Spinal cord (tissue), 10 donors: ENCODE data around the gene FNBP1. TPM values are rescaled to one million over a fixed set of nuclear protein-coding genes. Genes with fewer than 3 reads are reported as not detected.
"Not testable (repeated sequence)": the region's sequence is repeated elsewhere in the genome, so short reads cannot be mapped to it uniquely, and the experiment has no call there.

ENCODE experiments used
- DNase-seq, 6 donors: peaks; one replicate each; pipeline versions ENCODE4 v3.0.0 to v3.0.0-alpha.2; 2013 to 2015; ENCODE audit warnings: low spot score in 6 of 6, low read depth in 4 of 6
- H3K27ac ChIP-seq: one replicate; pipeline ENCODE4 v1.5.1; 2013; ENCODE audit warnings: low read depth, low read length, control low read depth
- H3K27me3 ChIP-seq: one replicate; pipeline ENCODE4 v1.6.1; 2013; ENCODE audit warnings: low read length; ENCODE audit not compliant: control insufficient read depth, insufficient read depth
- H3K36me3 ChIP-seq: one replicate; pipeline ENCODE4 v1.6.1; 2013; ENCODE audit warnings: low read length; ENCODE audit not compliant: control insufficient read depth, insufficient read depth
- H3K4me1 ChIP-seq: one replicate; pipeline ENCODE4 v1.6.1; 2013; ENCODE audit warnings: low read length; ENCODE audit not compliant: control insufficient read depth, insufficient read depth
- H3K4me3 ChIP-seq: one replicate; pipeline ENCODE4 v1.5.1; 2013; ENCODE audit warnings: low read depth, low read length, control low read depth
- H3K9me3 ChIP-seq: one replicate; pipeline ENCODE4 v1.6.1; 2013; ENCODE audit warnings: low read length; ENCODE audit not compliant: control insufficient read depth, insufficient read depth
- WGBS: methylation state at CpG from one replicate; pipeline ENCODE4 v1.1.5; 2013; ENCODE audit warnings: missing lambda C conversion rate; ENCODE audit not compliant: insufficient coverage; 5-methylcytosine and 5-hydroxymethylcytosine counted together
- polyA plus RNA-seq, 2 donors: library from polyadenylated mRNA; unstranded; fragments of 120-200 nt; gene quantifications; one replicate each; pipeline ENCODE4 v1.2.1, GENCODE V29; 2013; ENCODE audit not compliant: insufficient read length in 2 of 2
- total RNA-seq, 2 donors: library from RNA; depleted of rRNA in 1 of 2; stranded (reverse); fragments of 120-200 nt in 1 of 2; fragments of >200 nt in 1 of 2; gene quantifications; one replicate each; pipeline versions ENCODE4 v1.2.3 to v1.2.4, GENCODE V29; 2013 to 2014
- donor health status: healthy.

FNBP1 gene
- total and polyA plus RNA-seq, 4 donors: 47.8 to 105 (median 79.2) TPM

- DNase-seq, H3K27ac ChIP-seq, H3K27me3 ChIP-seq, H3K9me3 ChIP-seq, H3K4me3 ChIP-seq, H3K4me1 ChIP-seq, H3K36me3 ChIP-seq: not testable (repeated sequence)
- WGBS: 100% methylated on average over 2 of the region's 3 CpGs
Measured at GRCh38 chr9:129997706-129998105, 45.3 kb downstream of the FNBP1 start.

GRCh38 chr9:129996161-129996830 is 46.7 kb downstream of the FNBP1 start:
- peaks cover 6% of the 10 kb centered on the region for H3K36me3 ChIP-seq
- no peaks in the 10 kb centered on the region for H3K9me3 ChIP-seq
- no peak for DNase-seq
- H3K4me1 ChIP-seq: peaks cover 10% of the 10 kb centered on the region
- H3K27ac ChIP-seq: peak overlapping the region; percentile 15
- H3K27me3 ChIP-seq: no peaks in the 10 kb centered on the region
- no peak overlapping the region for H3K4me3 ChIP-seq
- WGBS: 70% methylated on average over 3 of the region's 7 CpGs

GRCh38 chr9:129995409-129996160 is 47.4 kb downstream of the FNBP1 start:
- Histone ChIP-seq H3K4me3 (no peak overlapping the region), H3K36me3 (peaks cover 8% of the 10 kb centered on the region), H3K27me3 (no peaks in the 10 kb centered on the region), H3K4me1 (peaks cover 10% of the 10 kb centered on the region), H3K27ac (peak overlapping the region; percentile 15), H3K9me3 (no peaks in the 10 kb centered on the region)
- 45% methylated on average over 5 of the region's 5 CpGs for WGBS
- peak in 1 of 6 donors; percentile 39 for DNase-seq

- Histone ChIP-seq H3K27me3 (no peaks in the 10 kb centered on the region), H3K9me3 (no peaks in the 10 kb centered on the region), H3K36me3 (peaks cover 8% of the 10 kb centered on the region), H3K4me3 (no peak overlapping the region), H3K27ac (no peak overlapping the region), H3K4me1 (peaks cover 10% of the 10 kb centered on the region)
- WGBS: no CpG with 5 or more reads among the region's 3 CpGs
- DNase-seq: no peak
Measured at GRCh38 chr9:129994882-129995281, 48.1 kb downstream of the FNBP1 start.

- not testable (repeated sequence) for H3K4me1 ChIP-seq, H3K36me3 ChIP-seq, DNase-seq, H3K4me3 ChIP-seq, H3K27me3 ChIP-seq, H3K9me3 ChIP-seq, H3K27ac ChIP-seq
- 96% methylated on average over 5 of the region's 6 CpGs for WGBS
Measured at GRCh38 chr9:129991139-129991538, 51.9 kb downstream of the FNBP1 start.

- peaks cover 9% of the 10 kb centered on the region for H3K36me3 ChIP-seq
- 77% methylated on average over 6 of the region's 6 CpGs for WGBS
- H3K9me3 ChIP-seq: no peaks in the 10 kb centered on the region
- no peak for DNase-seq
- H3K4me3 ChIP-seq: no peak overlapping the region
- H3K27ac ChIP-seq: no peak overlapping the region
- H3K27me3 ChIP-seq: no peaks in the 10 kb centered on the region
- H3K4me1 ChIP-seq: no peaks in the 10 kb centered on the region
Measured at GRCh38 chr9:129990269-129991010, 52.5 kb downstream of the FNBP1 start.

GRCh38 chr9:129989740-129990139 is 53.2 kb downstream of the FNBP1 start:
- H3K27ac ChIP-seq: no peak overlapping the region
- H3K4me1 ChIP-seq: no peaks in the 10 kb centered on the region
- DNase-seq: no peak
- no peaks in the 10 kb centered on the region for H3K27me3 ChIP-seq
- H3K9me3 ChIP-seq: no peaks in the 10 kb centered on the region
- WGBS: 92% methylated on average over 5 of the region's 7 CpGs
- peaks cover 10% of the 10 kb centered on the region for H3K36me3 ChIP-seq
- H3K4me3 ChIP-seq: no peak overlapping the region

GRCh38 chr9:129989362-129989708 is 53.7 kb downstream of the FNBP1 start:
- Histone ChIP-seq H3K27ac (no peak overlapping the region), H3K4me1 (no peaks in the 10 kb centered on the region)

GRCh38 chr9:129988607-129989361 is 54.2 kb downstream of the FNBP1 start:
- no peaks in the 10 kb centered on the region for H3K4me1 ChIP-seq

More at GRCh38 chr9:129989362-129989708, 53.7 kb downstream of the FNBP1 start:
- 83% methylated on average over 2 of the region's 3 CpGs for WGBS
- no peak for DNase-seq
- H3K9me3 ChIP-seq: no peaks in the 10 kb centered on the region
- H3K4me3 ChIP-seq: no peak overlapping the region
- peaks cover 10% of the 10 kb centered on the region for H3K36me3 ChIP-seq
- H3K27me3 ChIP-seq: no peaks in the 10 kb centered on the region

More at GRCh38 chr9:129988607-129989361, 54.2 kb downstream of the FNBP1 start:
- DNase-seq: no peak
- 83% methylated on average over 6 of the region's 9 CpGs for WGBS
- Histone ChIP-seq H3K27me3 (no peaks in the 10 kb centered on the region), H3K36me3 (peaks cover 8% of the 10 kb centered on the region), H3K27ac (no peak overlapping the region), H3K4me3 (no peak overlapping the region), H3K9me3 (no peaks in the 10 kb centered on the region)
